HEK293T (cell line): ENCODE data around the gene R3HDM1.

Experiments used
- BHLHE40 ChIP-seq: fragments of 450-650 bp; IDR thresholded peaks from 2 replicates; pipeline ENCODE4 v1.6.1; 2016; ENCODE audit warnings: mild to moderate bottlenecking, moderate library complexity, borderline replicate concordance
- CTBP1 ChIP-seq: fragments of 450-650 bp; IDR thresholded peaks from 2 replicates; pipeline ENCODE4 v1.6.1; 2016; ENCODE audit warnings: borderline replicate concordance
- ELF4 ChIP-seq: fragments of 450-650 bp; IDR thresholded peaks from 2 replicates; pipeline ENCODE4 v1.6.1; 2017; ENCODE audit warnings: antibody characterized with exemption
- FOXA1 ChIP-seq: fragments of 450-650 bp; IDR thresholded peaks from 2 replicates; pipeline ENCODE4 v1.6.1; 2016; ENCODE audit warnings: mild to moderate bottlenecking
- FOXK2 ChIP-seq: fragments of 450-650 bp; IDR thresholded peaks from 2 replicates; pipeline ENCODE4 v1.6.1; 2016; ENCODE audit warnings: mild to moderate bottlenecking
- FOXM1 ChIP-seq: fragments of 450-650 bp; IDR thresholded peaks from 2 replicates; pipeline ENCODE4 v1.6.1; 2017; ENCODE audit warnings: mild to moderate bottlenecking, borderline replicate concordance
- NFRKB ChIP-seq: fragments of 450-650 bp; IDR thresholded peaks from 2 replicates; pipeline ENCODE4 v1.6.1; 2016; ENCODE audit warnings: mild to moderate bottlenecking, moderate library complexity
- SP1 ChIP-seq: fragments of 450-650 bp; IDR thresholded peaks from 2 replicates; pipeline ENCODE4 v1.6.1; 2017
- SUZ12 ChIP-seq: fragments of 450-650 bp; IDR thresholded peaks from 2 replicates; pipeline ENCODE4 v1.6.1; 2016; ENCODE audit warnings: mild to moderate bottlenecking
- ZNF384 ChIP-seq: fragments of 450-650 bp; IDR thresholded peaks from 2 replicates; pipeline ENCODE4 v1.6.1; 2016
- TF ChIP-seq, protein P1 (sequence below): fragments of 450-650 bp; IDR thresholded peaks from 2 replicates; pipeline ENCODE4 v1.6.1; 2016

GRCh38 chr2:135525786-135526185 is 5.5 kb upstream of the R3HDM1 start:
- TF ChIP-seq ELF4 (no peak), SP1 (no peak), NFRKB (no peak), BHLHE40 (no peak), ZNF384 (no peak), SUZ12 (no peak), FOXA1 (no peak), FOXK2 (no peak), FOXM1 (no peak), CTBP1 (no peak)
- TF ChIP-seq, protein P1, sequence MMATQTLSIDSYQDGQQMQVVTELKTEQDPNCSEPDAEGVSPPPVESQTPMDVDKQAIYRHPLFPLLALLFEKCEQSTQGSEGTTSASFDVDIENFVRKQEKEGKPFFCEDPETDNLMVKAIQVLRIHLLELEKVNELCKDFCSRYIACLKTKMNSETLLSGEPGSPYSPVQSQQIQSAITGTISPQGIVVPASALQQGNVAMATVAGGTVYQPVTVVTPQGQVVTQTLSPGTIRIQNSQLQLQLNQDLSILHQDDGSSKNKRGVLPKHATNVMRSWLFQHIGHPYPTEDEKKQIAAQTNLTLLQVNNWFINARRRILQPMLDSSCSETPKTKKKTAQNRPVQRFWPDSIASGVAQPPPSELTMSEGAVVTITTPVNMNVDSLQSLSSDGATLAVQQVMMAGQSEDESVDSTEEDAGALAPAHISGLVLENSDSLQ: no peak
